Measurements from ENCODE around the gene PALM. TPM values are rescaled to one million over a fixed set of nuclear protein-coding genes. Genes with fewer than 3 reads are reported as not detected.
"Not testable (repeated sequence)": the region's sequence is repeated elsewhere in the genome, so short reads cannot be mapped to it uniquely, and the experiment has no call there.

The PALM gene
- total and polyA plus RNA-seq, 10 of the 15 experiments (the other 5 are each of a cell fraction or from before 2014, with no cell fraction given), result 0.09 to 0.95 (median 0.23) TPM; not detected in 2

GRCh38 chr19:666985-667573, 41.7 kb upstream of the PALM start:
- DNase-seq (ENCODE audit: low read depth, low spot score); H3K27me3 ChIP-seq (replicated peaks in 1 of 2; ENCODE audit: control insufficient read depth in 2 of 2, insufficient read depth in 2 of 2, low read length in 1 of 2); H3K4me1 ChIP-seq (ENCODE audit: control insufficient read depth, insufficient read depth, low read length); ATAC-seq; H2AFZ ChIP-seq (ENCODE audit: control insufficient read depth, low read depth, low read length); FAIRE-seq; H3K79me2 ChIP-seq (ENCODE audit: control insufficient read depth, insufficient read depth, low read length); H4K20me1 ChIP-seq (ENCODE audit: control insufficient read depth, insufficient read depth); H3K4me3 ChIP-seq; intact Hi-C loops (cut with micrococcal nuclease; ENCODE audit: unreplicated experiment); BruUV-seq (replicated peaks); H3K27ac ChIP-seq (ENCODE audit: control insufficient read depth, insufficient read depth); RAD21 ChIA-PET (ENCODE audit: unreplicated experiment); H3K36me3 ChIP-seq (ENCODE audit: control insufficient read depth in 2 of 2, insufficient read depth in 2 of 2, low read length in 1 of 2); H3K9ac ChIP-seq (ENCODE audit: control insufficient read depth, insufficient read depth, low read length); POLR2A ChIA-PET; H3K4me2 ChIP-seq (ENCODE audit: control insufficient read depth, insufficient read depth); H3K9me3 ChIP-seq (replicated peaks; ENCODE audit: control insufficient read depth, insufficient read depth, low read length): not testable (repeated sequence)
- ChIA-PET SMC1A (ENCODE audit: uncharacterized antibody, unreplicated experiment) (interaction anchor here (2.1 kb wide), 1 partner anchor 67 kb away, joined by 12 read pairs; no protein-coding TSS in a partner anchor), CTCF (interaction anchor here (1.1 to 1.3 kb wide), 2 partner anchors 67 to 73 kb away, joined by 3 to 6 read pairs; no protein-coding TSS in a partner anchor)
- 72% methylated on average over 26 of the region's 38 CpGs for WGBS (ENCODE audit: insufficient coverage, insufficient replicate concordance, low lambda C conversion rate, missing lambda C conversion rate)
- in situ Hi-C loops (cut with MboI), result loop anchor here (5.0 kb wide), 1 partner anchor 65 kb away; no protein-coding TSS in a partner anchor

GRCh38 chr19:668675-669434, 39.9 kb upstream of the PALM start:
- ChIA-PET CTCF (interaction anchor here (1.1 to 2.2 kb wide), 3 partner anchors 10 to 68 kb away, joined by 3 to 7 read pairs (median 4); no protein-coding TSS in a partner anchor), POLR2A (interaction anchor here (0.6 to 1.2 kb wide), 2 partner anchors 11 to 23 kb away, joined by 3 read pairs; no protein-coding TSS in a partner anchor)
- SMC1A ChIA-PET (ENCODE audit: uncharacterized antibody, unreplicated experiment); H3K4me3 ChIP-seq; H3K27me3 ChIP-seq (replicated peaks in 1 of 2; ENCODE audit: control insufficient read depth in 2 of 2, insufficient read depth in 2 of 2, low read length in 1 of 2); H3K9me3 ChIP-seq (replicated peaks; ENCODE audit: control insufficient read depth, insufficient read depth, low read length); intact Hi-C loops (cut with micrococcal nuclease; ENCODE audit: unreplicated experiment); RAD21 ChIA-PET (ENCODE audit: unreplicated experiment); H4K20me1 ChIP-seq (ENCODE audit: control insufficient read depth, insufficient read depth); H3K4me1 ChIP-seq (ENCODE audit: control insufficient read depth, insufficient read depth, low read length); DNase-seq (ENCODE audit: low read depth, low spot score); H3K4me2 ChIP-seq (ENCODE audit: control insufficient read depth, insufficient read depth); FAIRE-seq; H2AFZ ChIP-seq (ENCODE audit: control insufficient read depth, low read depth, low read length); H3K9ac ChIP-seq (ENCODE audit: control insufficient read depth, insufficient read depth, low read length); ATAC-seq; H3K79me2 ChIP-seq (ENCODE audit: control insufficient read depth, insufficient read depth, low read length); BruUV-seq (replicated peaks); H3K36me3 ChIP-seq (ENCODE audit: control insufficient read depth in 2 of 2, insufficient read depth in 2 of 2, low read length in 1 of 2); H3K27ac ChIP-seq (ENCODE audit: control insufficient read depth, insufficient read depth): not testable (repeated sequence)
- in situ Hi-C loops (cut with MboI), result loop anchor here (5.0 kb wide), 1 partner anchor 63 kb away; no protein-coding TSS in a partner anchor
- 28% methylated on average over 12 of the region's 12 CpGs for WGBS (ENCODE audit: insufficient coverage, insufficient replicate concordance, low lambda C conversion rate, missing lambda C conversion rate)
